Heart right ventricle (tissue), 16 donors: ENCODE results near the gene CTNNA1. TPM values are rescaled to one million over a fixed set of nuclear protein-coding genes. Genes with fewer than 3 reads are reported as not detected.

ENCODE experiments used
- ATAC-seq, 8 donors: fragments of 200-7000 bp; cut with Tn5 transposase; one replicate each; pipeline ENCODE4 v1.9.1; 2020; ENCODE audit warnings: mild to moderate bottlenecking in 8 of 8, moderate library complexity in 8 of 8, moderate number of reproducible peaks in 1 of 8
- DNase-seq, 2 donors: peaks; one replicate each; pipeline ENCODE4 v3.0.0-alpha.2; 2020
- H3K27ac ChIP-seq, 10 donors: fragments of 200-600 bp; sonication (generic) in 2 of 10; one replicate each; pipeline versions ENCODE4 v1.5.0 to v1.8.0; 2020 to 2022; ENCODE audit warnings: mild to moderate bottlenecking in 3 of 10
- H3K27me3 ChIP-seq, 7 donors: fragments of 200-600 bp; one replicate each; pipeline ENCODE4 v1.8.0; 2021 to 2022; ENCODE audit warnings: mild to moderate bottlenecking in 2 of 7
- H3K36me3 ChIP-seq, 9 donors: fragments of 200-600 bp; sonication (generic) in 1 of 9; one replicate each; pipeline versions ENCODE4 v1.5.0 to v1.8.0; 2020 to 2022; ENCODE audit warnings: mild to moderate bottlenecking in 2 of 9
- H3K4me1 ChIP-seq, 9 donors: fragments of 200-600 bp; sonication (generic) in 1 of 9; one replicate each; pipeline versions ENCODE4 v1.5.0 to v1.8.0; 2020 to 2022; ENCODE audit warnings: mild to moderate bottlenecking in 4 of 9
- H3K4me3 ChIP-seq, 10 donors: fragments of 200-600 bp; sonication (generic) in 2 of 10; one replicate each; pipeline versions ENCODE4 v1.5.0 to v1.8.0; 2020 to 2022; ENCODE audit warnings: mild to moderate bottlenecking in 7 of 10, moderate library complexity in 2 of 10
- H3K9me3 ChIP-seq, 11 donors: fragments of 200-600 bp in 10 of 11; sonication (generic) in 2 of 11; one replicate each; pipeline versions ENCODE4 v1.5.0 to v1.8.0; 2013 to 2022; ENCODE audit warnings: mild to moderate bottlenecking in 2 of 11, control low read depth in 1 of 11, moderate library complexity in 1 of 11
- WGBS, 2 donors: extraction: QIAGEN DNeasy Blood & Tissue Kit; methylation state at CpG; one replicate each; pipeline ENCODE4 v1.1.7; 2013; ENCODE audit warnings: inconsistent platforms in 1 of 2; 5-methylcytosine and 5-hydroxymethylcytosine counted together
- intact Hi-C, 10 donors: fragments of 100-400 bp; cut with DNase I; formaldehyde crosslinking; loops; one replicate each; pipeline versions ENCODE4 v1.11.1 to v1.14.2; 2022
- polyA plus RNA-seq, 2 donors: library from polyadenylated mRNA; stranded (reverse); fragments of 200-250 nt; gene quantifications; one replicate each; pipeline ENCODE4 v1.2.3, GENCODE V29; 2013
- total RNA-seq, 10 donors: library from RNA; stranded (reverse); fragmentation: NEBNext Ultra II Directional in 3 of 10; extraction: Animal tissue kit (Norgen Biotek cat#: 25700) in 3 of 10; gene quantifications; one replicate each; pipeline versions ENCODE4 v1.2.1 to v1.2.4, GENCODE V29; 2021 to 2023
- TF ChIP-seq, protein P1 (sequence below), 9 donors: fragments of 200-600 bp; sonication (generic) in 2 of 9; IDR thresholded peaks; one replicate each; pipeline versions ENCODE4 v1.5.0 to v1.8.0; 2021 to 2022; ENCODE audit warnings: antibody characterized with exemption in 9 of 9, mild to moderate bottlenecking in 5 of 9, moderate library complexity in 1 of 9
- donor health status: Arrhythmogenic right ventricular cardiomyopathy.
- donor health status: ischemic (EF 13 %, LVEDD 7.1; RV severe dilation, severe dysfunction).
- donor health status: healthy with polysubstance abuse.
- donor health status: DM: no; HTN: yes; CAD: no.
- donor health status: DM: no; HTN: no; CAD: no.
- donor health status: ischemic (EF 25% LVEDD 6.9; RV normal size, moderate dysfunction).
- donor health status: ischemic (EF 25% LVEDD 5.7; RV mildly dilated, moderate dysfunction).
- donor health status: healthy.
- donor health status: DM: yes; HTN: yes; CAD: no.
- donor health status: Ischemic cardiomyopathy.
- donor health status: ischemic (EF 35%, LVEDD 5.7; RV mildly dilated, moderate dysfunction).
- donor health status: nonischemic (EF 11% LVEDD 7.7; RV severe dilation, severe dysfunction).
- donor health status: DM: yes; HTN: yes; CAD: no.
- donor health status: PGD.
- donor health status: ischemic (EF 29% LVEDD 5.4; RV normal size, mild dysfunction).
- donor health status: nonischemic (EF 23%, LVEDD 6.1; RV moderate dilation, normal function).

CTNNA1 gene
- total and polyA plus RNA-seq, 12 donors: 128 to 416 (median 379) TPM

DNA sequence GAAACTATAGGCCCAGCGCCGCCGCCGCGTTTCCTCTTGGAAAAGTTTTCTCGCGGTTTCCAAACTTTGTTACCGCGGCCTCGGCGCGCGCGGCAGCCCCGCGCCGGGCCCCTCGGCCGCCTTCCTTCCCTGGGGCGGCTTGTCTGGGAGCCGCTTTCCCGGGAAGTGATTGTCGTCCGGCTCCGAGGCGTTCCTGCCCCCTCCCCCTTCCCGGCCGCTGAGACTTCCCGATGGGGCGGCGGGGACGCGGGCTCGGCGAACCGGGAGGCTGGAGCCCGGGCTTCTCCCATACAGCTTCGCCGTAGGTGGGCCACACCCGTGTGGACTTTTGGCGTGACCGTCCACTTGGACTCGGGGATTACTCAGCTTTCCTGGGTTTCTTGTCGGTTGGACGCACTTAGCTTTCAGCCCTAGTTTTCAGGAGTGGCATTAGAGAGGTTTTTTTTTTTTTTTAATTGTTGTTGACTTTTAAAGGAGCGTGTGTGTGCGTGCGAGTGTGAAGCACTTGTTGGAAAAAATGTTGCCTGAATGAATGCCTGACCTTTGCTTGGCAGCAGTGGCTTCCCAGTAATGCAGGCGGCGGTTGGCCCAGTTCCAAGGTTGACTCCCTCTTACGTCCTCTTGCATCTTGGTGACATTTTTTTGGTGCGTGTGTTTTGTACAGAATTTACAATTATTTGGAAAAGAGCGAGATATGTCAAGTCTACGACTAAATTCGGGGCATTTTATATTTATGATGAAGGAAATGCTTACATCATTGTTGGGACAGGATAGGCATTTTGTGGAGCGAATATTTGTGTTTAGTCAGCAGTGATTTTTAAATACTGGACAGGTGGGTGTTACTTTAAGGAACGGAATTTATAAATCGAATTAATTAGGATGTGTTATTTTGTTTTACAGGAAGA is 821 bp downstream of the CTNNA1 start:
- DNase-seq (peak; percentile 93 to 95), ATAC-seq (peak; percentile 66 to 87 (median 73))
- H3K27ac ChIP-seq: peak overlapping the region; percentile 96 to 100 (median 100)
- 1% methylated on average over 58 of the region's 58 CpGs for WGBS, 2 donors
- intact Hi-C loops: loop anchor here in 5 of 10 donors (5.0 to 10.0 kb wide), 7 partner anchors 99 to 511 kb away; partner anchors contain the start of gene HSPA9 (in 2 of the 5)
- H3K9me3 ChIP-seq: peaks cover 0 to 14% (median 0%) of the 10 kb centered on the region in 11 donors
- peaks cover 10 to 53% (median 44%) of the 10 kb centered on the region in 9 donors for H3K4me1 ChIP-seq
- H3K4me3 ChIP-seq: peak overlapping the region; percentile 44 to 100 (median 98)
- peaks cover 0 to 36% (median 11%) of the 10 kb centered on the region in 9 donors for H3K36me3 ChIP-seq
- TF ChIP-seq, protein P1, sequence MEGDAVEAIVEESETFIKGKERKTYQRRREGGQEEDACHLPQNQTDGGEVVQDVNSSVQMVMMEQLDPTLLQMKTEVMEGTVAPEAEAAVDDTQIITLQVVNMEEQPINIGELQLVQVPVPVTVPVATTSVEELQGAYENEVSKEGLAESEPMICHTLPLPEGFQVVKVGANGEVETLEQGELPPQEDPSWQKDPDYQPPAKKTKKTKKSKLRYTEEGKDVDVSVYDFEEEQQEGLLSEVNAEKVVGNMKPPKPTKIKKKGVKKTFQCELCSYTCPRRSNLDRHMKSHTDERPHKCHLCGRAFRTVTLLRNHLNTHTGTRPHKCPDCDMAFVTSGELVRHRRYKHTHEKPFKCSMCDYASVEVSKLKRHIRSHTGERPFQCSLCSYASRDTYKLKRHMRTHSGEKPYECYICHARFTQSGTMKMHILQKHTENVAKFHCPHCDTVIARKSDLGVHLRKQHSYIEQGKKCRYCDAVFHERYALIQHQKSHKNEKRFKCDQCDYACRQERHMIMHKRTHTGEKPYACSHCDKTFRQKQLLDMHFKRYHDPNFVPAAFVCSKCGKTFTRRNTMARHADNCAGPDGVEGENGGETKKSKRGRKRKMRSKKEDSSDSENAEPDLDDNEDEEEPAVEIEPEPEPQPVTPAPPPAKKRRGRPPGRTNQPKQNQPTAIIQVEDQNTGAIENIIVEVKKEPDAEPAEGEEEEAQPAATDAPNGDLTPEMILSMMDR (IDR thresholded peaks at IDR 0.05): no peak
- no peaks in the 10 kb centered on the region for H3K27me3 ChIP-seq

GRCh38 chr5:138754699-138755057 is 1.5 kb downstream of the CTNNA1 start:
- intact Hi-C loops: loop anchor here in 5 of 10 donors (5.0 to 10.0 kb wide), 7 partner anchors 100 to 510 kb away; partner anchors contain the start of gene HSPA9 (in 2 of the 5)

DNA sequence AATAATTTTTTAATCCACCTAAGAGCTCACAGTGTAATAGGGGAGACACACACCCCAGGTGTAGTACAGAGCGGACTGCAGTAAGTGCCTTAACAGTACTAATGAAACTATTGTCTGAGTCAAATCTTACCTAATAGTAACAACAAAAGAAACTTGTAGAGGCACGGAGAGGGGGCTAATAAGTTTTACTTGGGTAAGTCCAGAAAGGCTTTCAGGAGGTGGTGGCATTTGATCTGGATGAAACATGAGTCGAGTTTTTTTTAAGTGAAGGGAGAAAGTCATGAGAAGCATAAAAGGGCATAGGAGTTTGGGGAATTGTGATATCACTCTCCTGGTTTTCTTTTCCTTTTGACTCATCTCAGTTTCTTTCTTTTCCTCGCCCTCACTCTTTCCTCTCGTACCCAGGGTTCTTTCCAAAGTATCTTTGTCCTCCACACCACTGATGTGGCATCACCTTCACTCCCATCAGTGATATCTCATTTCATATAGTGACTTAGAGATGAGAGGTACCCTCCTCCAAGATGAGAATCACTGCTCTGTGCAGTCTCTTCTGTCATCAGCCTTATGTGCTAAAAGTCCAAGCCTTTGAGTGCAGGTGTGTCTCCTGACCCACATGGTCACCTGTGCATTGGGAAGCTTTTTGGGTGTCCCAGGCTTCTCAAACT is 2.0 kb downstream of the CTNNA1 start:
- no peak for ATAC-seq
- Histone ChIP-seq H3K4me1 (peaks cover 10 to 64% (median 53%) of the 10 kb centered on the region in 9 donors), H3K36me3 (peaks cover 0 to 48% (median 11%) of the 10 kb centered on the region in 9 donors), H3K27me3 (no peaks in the 10 kb centered on the region), H3K27ac (peak overlapping the region in 9 of 10 donors; percentile 96 to 100 (median 100)), H3K4me3 (peak overlapping the region in 9 of 10 donors; percentile 67 to 100 (median 98)), H3K9me3 (peaks cover 0 to 17% (median 0%) of the 10 kb centered on the region in 11 donors)
- DNase-seq: no peak
- 95% methylated on average over 5 of the region's 5 CpGs for WGBS, 2 donors
- intact Hi-C loops: loop anchor here in 5 of 10 donors (10.0 kb wide), 5 partner anchors 100 to 510 kb away; partner anchors contain the start of gene HSPA9 (in 1 of the 5)
- TF ChIP-seq, protein P1 (IDR thresholded peaks at IDR 0.05): no peak

More at GRCh38 chr5:138754699-138755057, 1.5 kb downstream of the CTNNA1 start:
- no peaks in the 10 kb centered on the region for H3K27me3 ChIP-seq
- H3K4me1 ChIP-seq: peaks cover 10 to 59% (median 50%) of the 10 kb centered on the region in 9 donors
- 53 to 55% methylated on average over 14 of the region's 14 CpGs for WGBS, 2 donors
- TF ChIP-seq, protein P1 (IDR thresholded peaks at IDR 0.05): no peak
- peaks cover 0 to 17% (median 0%) of the 10 kb centered on the region in 11 donors for H3K9me3 ChIP-seq
- peaks cover 0 to 42% (median 11%) of the 10 kb centered on the region in 9 donors for H3K36me3 ChIP-seq
- ATAC-seq: no peak
- H3K4me3 ChIP-seq: peak overlapping the region in 9 of 10 donors; percentile 67 to 100 (median 98)
- peak overlapping the region in 9 of 10 donors; percentile 96 to 100 (median 100) for H3K27ac ChIP-seq
- peak in 1 of 2 donors; percentile 13 for DNase-seq
